Midbrain (tissue), 1 donor: ENCODE data around the gene FRS2.

Experiments used
- DNase-seq: peaks from one replicate; lab custom pipeline; 2025; lab: John Stamatoyannopoulos, UW

The FRS2 gene

DNA sequence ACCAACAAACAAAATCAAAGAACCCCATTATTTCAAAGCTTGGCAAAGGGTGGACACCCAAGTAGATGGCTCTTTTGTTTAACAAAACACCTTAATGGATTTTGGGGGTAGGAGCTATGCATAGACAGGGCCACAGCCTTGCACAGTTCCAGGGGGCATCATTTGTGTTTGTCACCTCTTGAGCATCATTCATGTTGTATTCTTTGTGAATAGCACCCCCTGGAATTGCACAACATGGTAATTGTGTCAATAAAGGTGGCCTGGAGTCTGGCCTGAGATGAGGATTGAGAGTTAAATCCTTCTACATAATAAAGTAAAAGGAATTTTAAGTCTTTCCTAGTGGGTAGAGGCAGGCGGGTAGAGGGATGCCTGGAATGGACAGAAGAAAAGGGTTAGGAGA is 3.3 kb upstream of the FRS2 start:
- DNase-seq = peak; percentile 12

DNA sequence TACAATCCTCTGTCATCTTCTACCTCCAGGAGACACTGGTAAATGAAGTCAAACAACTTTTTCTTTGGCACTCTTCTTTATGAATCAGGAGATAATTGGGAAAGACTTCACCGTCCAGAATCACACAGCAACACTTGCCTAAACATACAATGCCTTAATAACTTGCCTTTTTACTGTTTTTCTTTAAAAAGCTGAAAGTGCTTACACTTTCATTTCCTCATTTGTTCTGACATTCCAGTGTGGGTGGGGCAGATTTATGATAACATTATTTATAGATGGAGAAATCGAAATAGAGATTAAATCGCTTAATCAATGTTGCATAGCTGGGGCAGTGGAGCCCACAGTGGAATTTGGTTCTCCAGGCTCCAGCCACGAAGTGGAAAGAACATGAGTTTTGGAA is 2.8 kb upstream of the FRS2 start:
- no peak for DNase-seq

DNA sequence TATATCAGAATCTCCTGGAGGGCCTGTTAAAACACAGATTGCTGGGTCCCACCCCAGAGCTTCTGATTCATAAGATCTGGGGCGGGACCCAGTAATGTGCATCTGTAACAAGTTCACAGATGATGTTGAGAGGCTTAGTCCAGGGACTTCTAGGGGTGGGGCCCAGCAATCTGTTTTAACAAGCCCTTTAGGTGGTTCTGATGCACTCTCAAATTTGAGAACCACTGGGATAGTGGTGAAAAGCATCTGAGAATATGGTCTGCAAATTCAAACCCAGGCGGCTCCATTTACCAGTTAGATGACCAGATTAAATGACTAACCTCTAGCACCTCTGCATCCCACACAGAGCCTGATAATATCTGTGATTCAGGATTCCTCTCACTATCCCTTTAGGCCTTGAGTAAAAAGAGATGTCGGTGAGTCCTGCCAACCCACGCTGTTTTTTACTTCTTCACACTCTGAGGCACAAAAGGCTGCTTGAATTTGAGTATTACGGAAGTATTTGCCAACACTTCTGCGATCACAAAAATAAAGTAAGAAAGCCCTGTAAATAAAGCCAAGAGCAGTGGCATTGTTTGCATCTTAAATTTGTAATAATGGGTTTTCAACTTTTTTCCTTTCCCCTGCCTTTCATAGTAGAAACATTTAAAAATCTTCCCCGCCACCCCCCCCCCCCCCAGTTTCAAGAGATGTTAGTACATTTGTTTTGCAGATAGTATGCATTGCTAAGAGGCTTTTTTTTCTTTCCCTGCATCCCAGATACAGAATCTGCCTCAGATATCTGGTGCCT is 1.8 kb upstream of the FRS2 start:
- DNase-seq = no peak

- no peak for DNase-seq
These were observed 367 bp upstream of the FRS2 start for GRCh38 chr12:69469854-69470188.

- DNase-seq = no peak
These were observed 865 bp downstream of the FRS2 start for GRCh38 chr12:69471076-69471430.

- DNase-seq = no peak
These were observed 1.6 kb downstream of the FRS2 start for GRCh38 chr12:69471667-69472385.

GRCh38 chr12:69473262-69473661 is 3.1 kb downstream of the FRS2 start:
- DNase-seq = no peak

GRCh38 chr12:69474456-69474855 is 4.3 kb downstream of the FRS2 start:
- DNase-seq = peak; percentile 9

DNA sequence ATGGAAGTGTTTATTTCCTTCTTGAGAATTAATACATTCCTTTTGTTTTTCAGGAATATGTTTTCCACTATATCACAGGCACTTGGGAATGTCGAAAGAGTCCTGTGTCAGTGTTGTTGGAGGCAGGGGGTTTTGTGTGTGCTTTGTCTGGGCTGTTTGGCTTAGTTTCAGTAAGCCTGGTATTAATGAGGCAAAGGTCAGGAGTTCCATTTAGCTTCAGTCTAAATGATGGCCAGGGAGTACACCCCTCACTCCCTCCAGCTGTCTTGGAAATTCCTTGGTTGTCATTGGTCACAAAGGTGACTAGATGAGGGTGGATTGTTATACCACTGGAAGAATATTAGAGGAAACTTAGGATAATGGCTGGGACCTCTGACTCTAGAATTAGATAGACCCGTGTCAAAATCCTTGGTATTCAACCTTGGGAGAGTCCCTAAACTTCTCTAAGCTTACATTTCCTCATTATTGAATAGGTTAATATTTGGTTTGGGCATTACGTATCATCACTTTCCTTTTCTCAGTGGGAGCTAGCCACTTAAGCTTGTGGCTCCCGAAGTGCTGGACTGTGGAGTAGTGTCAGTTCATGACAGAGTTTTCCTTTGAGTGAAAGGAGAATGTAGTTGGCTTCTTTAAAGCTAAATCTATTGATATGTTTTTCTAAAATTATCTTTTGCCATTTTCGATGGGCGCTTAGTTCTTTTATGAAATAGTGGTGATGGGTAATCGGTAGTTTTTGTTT is 5.2 kb downstream of the FRS2 start:
- peak; percentile 53 for DNase-seq

DNA sequence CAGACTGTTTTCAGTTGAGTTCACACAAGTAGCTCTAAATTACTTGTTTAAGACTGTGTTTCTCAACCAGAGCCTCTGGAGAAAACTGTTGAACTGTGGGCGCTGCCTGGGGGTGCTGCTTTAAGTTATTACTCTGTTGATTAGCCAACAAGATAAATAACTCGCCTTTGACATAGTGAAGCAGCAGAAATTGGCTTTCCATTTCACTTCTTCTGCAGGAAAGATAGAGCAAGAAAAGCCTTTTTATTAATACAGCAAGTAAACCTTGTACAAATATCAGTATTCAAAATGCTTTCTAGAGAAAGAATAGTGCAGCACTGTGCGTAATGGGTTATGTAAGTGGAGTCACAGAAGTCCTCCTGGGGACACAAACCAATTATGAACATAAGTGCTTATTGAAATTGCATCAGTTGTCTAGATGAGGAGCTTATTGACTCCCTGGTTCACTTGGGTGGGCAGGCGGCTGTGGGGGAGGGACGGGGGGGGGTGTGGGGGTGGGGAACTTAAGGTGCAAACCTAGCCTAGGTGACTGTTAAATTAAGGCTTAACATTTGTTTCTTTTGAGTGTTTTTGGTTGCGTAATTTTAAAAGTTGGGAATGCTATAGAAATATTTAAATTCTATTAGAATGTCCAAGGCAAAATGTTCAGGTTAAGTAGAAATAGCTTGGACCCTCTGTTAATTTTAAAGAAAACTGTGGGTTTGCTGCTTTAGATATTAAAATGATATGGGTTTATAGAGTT is 6.3 kb downstream of the FRS2 start:
- peak; percentile 58 for DNase-seq

- no peak for DNase-seq
These were observed 9.5 kb downstream of the FRS2 start for GRCh38 chr12:69479675-69480074.

- DNase-seq = no peak
These were observed 10.5 kb downstream of the FRS2 start for GRCh38 chr12:69480698-69481097.

GRCh38 chr12:69481133-69481532 is 10.9 kb downstream of the FRS2 start:
- no peak for DNase-seq

GRCh38 chr12:69483700-69484099 is 13.5 kb downstream of the FRS2 start:
- no peak for DNase-seq

DNA sequence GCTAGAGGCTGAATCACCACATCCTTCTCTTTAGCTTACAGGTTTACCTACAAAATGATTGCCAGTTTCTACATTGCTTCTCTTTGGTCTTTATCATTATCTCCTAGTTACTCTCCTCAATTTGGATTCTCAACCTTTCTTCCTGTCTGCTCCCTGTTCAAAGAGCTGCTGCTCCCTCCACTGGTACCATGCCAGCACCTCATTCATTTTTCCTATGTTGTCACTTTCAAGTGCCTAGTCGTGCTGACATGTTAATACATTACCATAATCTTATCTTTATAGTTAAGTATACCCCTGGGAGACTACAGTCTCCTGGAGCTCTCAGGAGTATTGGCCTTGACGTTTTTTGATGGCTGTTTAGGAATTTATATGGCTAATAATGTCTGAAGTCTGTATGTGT is 14.2 kb downstream of the FRS2 start:
- DNase-seq = no peak

GRCh38 chr12:69490920-69491643 is 20.9 kb downstream of the FRS2 start:
- DNase-seq = no peak

DNA sequence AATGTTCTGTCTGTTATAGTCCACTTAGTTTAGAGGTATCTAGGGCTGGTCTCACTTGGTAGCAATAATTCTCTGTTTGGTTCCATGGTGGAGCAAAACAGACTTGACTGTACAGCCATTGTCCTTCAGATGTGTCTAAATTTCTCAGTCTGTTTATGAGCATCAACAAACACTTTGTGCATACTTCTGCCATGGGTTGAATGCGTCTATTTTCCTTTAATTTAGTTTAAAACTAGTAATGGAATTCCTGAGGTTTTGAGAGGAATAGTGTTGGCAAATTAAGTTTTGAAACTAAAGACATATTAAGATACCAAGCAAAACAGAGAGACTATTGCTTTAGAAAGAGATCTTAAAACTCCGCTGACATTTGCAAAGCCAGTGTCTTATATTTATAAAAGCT is 22.6 kb downstream of the FRS2 start:
- no peak for DNase-seq

DNA sequence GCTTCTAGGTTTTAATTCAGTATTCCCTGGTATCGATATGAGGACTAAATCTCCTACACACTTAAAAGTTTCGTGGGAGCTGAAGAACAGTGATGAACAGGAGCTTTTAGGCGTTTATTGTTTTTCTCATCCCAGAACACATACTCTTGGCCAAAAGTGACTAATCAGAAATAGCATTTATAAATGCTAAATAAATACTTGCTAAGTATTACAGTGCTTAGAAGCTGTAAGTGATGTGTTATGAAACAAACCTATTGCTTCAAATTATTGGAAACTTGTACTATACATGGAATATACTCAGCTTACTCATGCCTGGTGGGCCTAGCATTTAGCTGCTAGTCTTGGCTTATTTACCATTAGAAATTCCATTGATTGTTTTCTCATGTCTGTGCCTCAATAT is 24.9 kb downstream of the FRS2 start:
- no peak for DNase-seq

- DNase-seq = no peak
These were observed 27.3 kb downstream of the FRS2 start for GRCh38 chr12:69497308-69498026.

DNA sequence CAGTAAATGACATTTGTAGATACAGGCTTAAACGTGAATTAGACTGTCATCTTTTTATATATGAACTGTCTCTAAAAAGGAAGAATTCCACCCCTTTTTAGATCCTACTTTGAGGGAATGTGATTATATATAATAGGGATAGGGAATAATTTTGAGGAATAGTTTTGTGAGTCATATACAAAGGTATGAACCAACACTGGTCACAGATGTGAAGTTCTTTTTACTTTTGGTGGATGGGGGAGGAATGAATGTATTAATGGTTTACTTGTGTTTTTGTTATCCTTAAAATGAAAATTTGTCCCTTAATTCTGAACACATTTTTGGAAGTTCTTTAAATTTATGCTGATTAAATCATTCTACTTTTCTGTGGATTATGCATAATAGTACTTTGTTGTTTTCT is 30.4 kb downstream of the FRS2 start:
- no peak for DNase-seq
